GM13977 (cell line): Measurements from ENCODE around the gene GLRA3.

Experiments used
- DNase-seq: peaks from one replicate; pipeline ENCODE4 v3.0.0; 2012; ENCODE audit warnings: low spot score
- in situ Hi-C: fragments of 300-500 bp; cut with MboI; formaldehyde crosslinking; loops from one replicate; pipeline ENCODE4 v1.12.0; 2022; ENCODE audit warnings: low sequenced_read_pairs, low pct_unique_long_range_greater_than_20kb, mixed read lengths, inconsistent platforms; ENCODE audit not compliant: unreplicated experiment
- TF ChIP-seq, protein P1 (sequence below): IDR thresholded peaks from 2 replicates; pipeline ENCODE4 v1.5.1; 2012; ENCODE audit warnings: mild to moderate bottlenecking, control low read depth; ENCODE audit not compliant: insufficient read depth; ENCODE audit errors: extremely low read depth, missing control alignments

GLRA3 gene

DNA sequence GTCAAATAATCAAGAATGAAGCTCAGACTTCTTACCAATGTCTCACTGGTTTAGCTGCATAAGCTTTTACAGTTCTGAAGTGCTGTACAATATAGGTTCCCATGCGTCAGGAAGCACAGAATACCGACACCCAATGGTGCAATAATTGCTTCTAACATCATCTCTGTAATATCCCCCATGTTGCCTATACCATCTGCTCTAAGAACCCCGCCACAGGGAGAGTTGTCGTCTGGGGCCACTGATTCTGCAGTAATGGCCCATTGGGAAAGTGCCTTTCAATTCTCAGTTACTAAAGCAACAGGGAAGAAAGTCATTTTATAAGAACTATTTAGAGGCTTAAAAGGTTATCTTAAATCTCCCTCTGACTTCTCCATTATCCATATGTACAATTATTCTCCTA, 94.9 kb downstream of the GLRA3 start:
- in situ Hi-C loops = no loop called here
- TF ChIP-seq, protein P1, sequence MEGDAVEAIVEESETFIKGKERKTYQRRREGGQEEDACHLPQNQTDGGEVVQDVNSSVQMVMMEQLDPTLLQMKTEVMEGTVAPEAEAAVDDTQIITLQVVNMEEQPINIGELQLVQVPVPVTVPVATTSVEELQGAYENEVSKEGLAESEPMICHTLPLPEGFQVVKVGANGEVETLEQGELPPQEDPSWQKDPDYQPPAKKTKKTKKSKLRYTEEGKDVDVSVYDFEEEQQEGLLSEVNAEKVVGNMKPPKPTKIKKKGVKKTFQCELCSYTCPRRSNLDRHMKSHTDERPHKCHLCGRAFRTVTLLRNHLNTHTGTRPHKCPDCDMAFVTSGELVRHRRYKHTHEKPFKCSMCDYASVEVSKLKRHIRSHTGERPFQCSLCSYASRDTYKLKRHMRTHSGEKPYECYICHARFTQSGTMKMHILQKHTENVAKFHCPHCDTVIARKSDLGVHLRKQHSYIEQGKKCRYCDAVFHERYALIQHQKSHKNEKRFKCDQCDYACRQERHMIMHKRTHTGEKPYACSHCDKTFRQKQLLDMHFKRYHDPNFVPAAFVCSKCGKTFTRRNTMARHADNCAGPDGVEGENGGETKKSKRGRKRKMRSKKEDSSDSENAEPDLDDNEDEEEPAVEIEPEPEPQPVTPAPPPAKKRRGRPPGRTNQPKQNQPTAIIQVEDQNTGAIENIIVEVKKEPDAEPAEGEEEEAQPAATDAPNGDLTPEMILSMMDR = no peak
- no peak for DNase-seq

DNA sequence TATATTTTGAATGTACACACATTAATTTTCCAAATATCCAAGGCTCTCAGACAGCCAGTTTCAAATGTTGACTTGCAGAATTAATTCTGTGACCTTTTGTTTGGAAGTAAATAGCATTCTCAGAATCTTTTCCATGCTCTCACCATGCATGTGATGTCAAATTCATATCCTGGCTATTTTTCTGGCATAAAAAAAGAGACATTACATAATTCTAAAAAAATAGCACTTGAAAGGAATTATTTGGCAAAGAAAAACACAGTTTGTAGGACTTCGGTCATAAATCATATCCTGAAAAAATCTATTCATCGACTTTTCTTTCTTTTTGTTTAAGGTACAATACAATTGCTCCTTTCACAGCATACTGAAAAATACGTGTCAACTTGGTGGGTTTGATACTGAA, 111.2 kb downstream of the GLRA3 start:
- in situ Hi-C loops = loop anchor here (25.0 kb wide), 1 partner anchor 356 kb away; no protein-coding TSS in a partner anchor
- TF ChIP-seq, protein P1 = no peak
- no peak for DNase-seq

DNA sequence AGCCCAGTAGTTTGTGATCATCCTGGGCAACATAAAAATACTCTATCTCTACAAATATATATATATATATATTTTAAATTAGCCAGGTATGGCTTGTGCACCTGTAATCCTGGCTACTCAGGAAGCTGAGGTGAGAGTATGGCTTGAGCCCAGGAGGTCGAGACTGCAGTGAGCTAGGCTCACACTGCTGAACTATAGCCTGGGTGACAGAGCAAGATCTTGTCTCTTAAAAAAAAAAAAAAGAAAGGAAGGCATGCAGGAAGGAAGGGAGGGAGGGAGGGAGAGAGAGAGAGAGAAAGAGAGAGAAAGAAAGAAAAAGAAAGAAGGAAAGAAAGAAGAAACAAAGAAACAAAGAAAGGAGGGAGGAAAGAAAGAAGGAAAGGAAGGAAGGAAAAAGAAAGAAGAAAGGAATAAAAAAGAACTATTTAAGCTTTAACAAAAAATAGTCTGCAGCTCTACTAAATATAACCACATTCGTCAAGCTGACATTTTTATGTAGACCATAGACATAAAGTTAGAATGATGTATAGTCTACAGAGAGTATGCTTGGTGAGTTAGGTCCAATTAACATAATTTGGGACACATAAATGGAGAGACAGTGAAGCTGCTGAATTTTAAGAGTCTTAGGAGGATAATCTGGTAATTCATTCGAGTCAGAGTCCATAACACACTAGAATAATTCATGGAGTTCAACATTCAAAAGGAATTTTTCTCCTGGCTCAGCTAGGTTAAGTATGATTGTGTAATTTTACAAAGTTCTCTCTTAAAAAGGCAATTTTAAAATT, 111.9 kb downstream of the GLRA3 start:
- no peak for DNase-seq
- TF ChIP-seq, protein P1 = no peak
- in situ Hi-C loops = loop anchor here (25.0 kb wide), 1 partner anchor 355 kb away; no protein-coding TSS in a partner anchor

DNA sequence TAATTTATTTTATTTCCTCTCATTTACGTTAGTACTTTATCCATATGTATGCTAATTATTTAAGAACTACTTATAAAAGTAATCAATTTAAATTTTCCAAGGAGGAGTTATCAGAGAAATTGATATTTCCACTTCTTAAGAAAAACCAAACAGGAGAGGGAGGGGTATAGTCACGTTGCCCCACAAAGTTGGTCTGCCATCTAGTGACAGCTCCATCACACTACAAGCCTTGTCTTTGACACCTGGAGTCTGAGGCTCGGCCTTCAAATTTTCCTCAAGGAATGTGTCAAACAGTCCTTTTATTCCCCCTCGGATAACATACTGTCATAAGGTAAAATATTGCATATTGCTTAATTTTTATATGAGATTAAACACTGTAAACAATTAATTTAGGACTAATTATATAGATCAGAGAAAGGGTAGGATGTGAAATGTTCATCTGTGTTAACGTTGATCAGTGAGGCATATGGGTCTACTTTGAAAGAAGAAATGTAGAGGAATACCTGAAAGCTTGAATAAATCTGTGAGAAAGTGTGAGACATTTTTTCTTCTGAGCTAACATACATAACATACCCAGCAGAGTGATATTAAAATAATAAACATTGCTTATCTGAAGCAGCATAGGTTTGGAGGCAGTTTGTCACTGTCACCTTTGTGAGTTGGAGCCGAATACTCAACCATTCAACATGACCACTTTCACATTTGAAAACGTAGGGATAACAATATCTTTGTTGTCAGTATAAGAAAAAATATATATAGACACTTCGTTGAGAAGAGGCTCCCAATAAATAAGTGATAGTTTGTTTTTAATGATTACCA, 114.4 kb downstream of the GLRA3 start:
- peak; percentile 60 for DNase-seq
- in situ Hi-C loops = loop anchor here (25.0 kb wide), 1 partner anchor 352 kb away; no protein-coding TSS in a partner anchor
- TF ChIP-seq, protein P1 = peak; percentile 74

DNA sequence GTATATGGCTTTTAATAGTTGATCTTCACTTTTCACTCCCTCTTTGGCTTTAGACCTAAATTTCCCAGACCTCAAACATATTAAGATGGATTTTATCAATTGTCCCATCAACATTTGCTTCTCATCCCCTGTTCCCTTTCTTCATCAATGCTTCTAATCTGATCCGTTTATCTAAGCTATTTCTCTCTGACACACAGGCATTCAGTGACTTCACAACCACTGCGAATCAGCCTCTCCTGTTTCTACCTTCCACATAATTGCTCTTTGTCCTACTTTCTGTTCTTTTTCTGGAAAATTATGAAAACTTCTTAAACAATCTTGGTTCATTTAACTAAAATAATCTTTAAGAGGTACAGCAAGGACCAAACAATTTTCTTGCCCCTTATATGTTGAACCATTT, 115.2 kb downstream of the GLRA3 start:
- DNase-seq = no peak
- TF ChIP-seq, protein P1 = no peak
- in situ Hi-C loops = loop anchor here (25.0 kb wide), 1 partner anchor 352 kb away; no protein-coding TSS in a partner anchor

DNA sequence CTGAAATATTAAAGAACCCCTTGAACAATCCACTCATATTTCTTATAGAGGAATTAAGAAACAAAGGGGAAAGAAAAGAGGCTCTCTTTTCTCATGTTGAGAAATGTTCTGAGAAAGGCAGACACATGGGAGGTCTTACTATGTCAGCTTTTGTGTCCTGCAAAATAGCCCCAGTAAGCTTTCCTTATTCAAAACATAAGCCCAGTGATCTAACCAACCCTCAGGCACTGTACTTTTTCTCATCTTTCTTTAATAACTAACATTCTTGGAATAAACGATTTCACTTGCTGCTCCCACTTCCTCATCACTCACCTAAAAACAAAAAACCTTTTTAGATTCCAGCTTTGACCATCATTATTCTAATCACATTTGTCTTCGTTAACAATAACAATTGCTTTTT, 115.9 kb downstream of the GLRA3 start:
- TF ChIP-seq, protein P1 = no peak
- in situ Hi-C loops = loop anchor here (25.0 kb wide), 1 partner anchor 351 kb away; no protein-coding TSS in a partner anchor

More for the DNA sequence above, 115.9 kb downstream of the GLRA3 start:
- no peak for DNase-seq
